Measurements from ENCODE around the gene ZNF428. TPM values are rescaled to one million over a fixed set of nuclear protein-coding genes. Genes with fewer than 3 reads are reported as not detected.

Gene ZNF428
- total RNA-seq, 1 donor from 2014 or later: 52.5 TPM

Other genes with a start within 250 kb of the ZNF428 start
- gene TEX101, start 204.7 kb downstream of the ZNF428 start, total RNA-seq: not detected in 3 replicates
- gene LYPD3, start 154.0 kb downstream of the ZNF428 start, total RNA-seq: 0.39 to 1.0 TPM (median 0.59 TPM) in 3 replicates
- gene PHLDB3, start 114.9 kb downstream of the ZNF428 start, total RNA-seq: 4.5 to 8.1 TPM (median 7.0 TPM) in 3 replicates
- gene ETHE1, start 92.4 kb downstream of the ZNF428 start, total RNA-seq: 31.5 to 38.9 TPM (median 33.0 TPM) in 3 replicates
- 4.1 to 6.0 TPM (median 5.1 TPM) in 3 replicates for gene ZNF575, start 86.4 kb downstream of the ZNF428 start, total RNA-seq
- 22.8 to 30.5 TPM (median 30.4 TPM) in 3 replicates for gene XRCC1, start 44.1 kb downstream of the ZNF428 start, total RNA-seq
- 0.51 to 2.3 TPM (median 1.6 TPM) in 3 replicates for gene PINLYP, start 43.8 kb downstream of the ZNF428 start, total RNA-seq
- 40.0 to 43.1 TPM (median 41.7 TPM) in 3 replicates for gene IRGQ, start 23.5 kb downstream of the ZNF428 start, total RNA-seq
- gene ZNF576, start 23.0 kb downstream of the ZNF428 start, total RNA-seq: 11.9 to 17.6 TPM (median 12.1 TPM) in 3 replicates
- 0.12 to 0.27 TPM in 2 of 3 replicates, not detected in the other for gene SRRM5, start 7.5 kb downstream of the ZNF428 start, total RNA-seq
- gene CADM4, start 20.2 kb upstream of the ZNF428 start, total RNA-seq: 5.6 to 7.1 TPM (median 6.1 TPM) in 3 replicates
- gene PLAUR, start 50.5 kb upstream of the ZNF428 start, total RNA-seq: 16.3 to 23.6 TPM (median 19.9 TPM) in 3 replicates
- gene IRGC, start 96.4 kb upstream of the ZNF428 start, total RNA-seq: not detected in 3 replicates
- 46.9 to 55.4 TPM (median 47.2 TPM) in 3 replicates for gene SMG9, start 135.3 kb upstream of the ZNF428 start, total RNA-seq
- 2.3 to 3.3 TPM (median 2.9 TPM) in 3 replicates for gene KCNN4, start 161.3 kb upstream of the ZNF428 start, total RNA-seq
- not detected in 3 replicates for gene LYPD5, start 182.8 kb upstream of the ZNF428 start, total RNA-seq
- 7.6 to 12.8 TPM (median 8.4 TPM) in 3 replicates for gene ZNF283, start 207.7 kb upstream of the ZNF428 start, total RNA-seq

All from chondrocyte (in vitro differentiated cells).